IMR-90 (cell line): ENCODE results near the gene GTF3C6. TPM values are rescaled to one million over a fixed set of nuclear protein-coding genes. Genes with fewer than 3 reads are reported as not detected.

Source experiments
- ATAC-seq: fragments of 200-7000 bp; cut with Tn5 transposase; 2 replicates; pipeline ENCODE4 v1.9.1; 2020; ENCODE audit warnings: low read depth, mild to moderate bottlenecking, moderate library complexity
- BruUV-seq: library from RNA; stranded (reverse); fragments of 400-500 nt; replicated peaks from 2 replicates; lab custom pipeline; 2021; lab: Mats Ljungman, UMichigan
- CTCF ChIA-PET: fragments of 300-600 bp; formaldehyde crosslinking; extraction: SDS; loops from one replicate; lab custom pipeline; 2021; ENCODE audit warnings: antibody characterized with exemption; lab: Yijun Ruan, JAX
- POLR2A ChIA-PET: fragments of 300-600 bp; sonication (Branson Sonifier 250); formaldehyde crosslinking; loops from one replicate; lab custom pipeline; 2022; ENCODE audit warnings: antibody characterized with exemption; ENCODE audit not compliant: unreplicated experiment; lab: Charles Lee
- DNase-seq: peaks from one replicate; pipeline ENCODE4 v3.0.0; 2013
- H2AFZ ChIP-seq: replicated peaks from 2 replicates; pipeline ENCODE3; 2013; ENCODE audit warnings: low read length, mild to moderate bottlenecking; ENCODE audit not compliant: poor library complexity
- H2AK5ac ChIP-seq: 2 replicates; pipeline ENCODE4 v1.6.1; 2013; ENCODE audit warnings: low read depth, low read length, inconsistent platforms
- H2AK9ac ChIP-seq: replicated peaks from 2 replicates; pipeline ENCODE3; 2013; ENCODE audit warnings: mild to moderate bottlenecking, low read depth, low read length, moderate library complexity; ENCODE audit not compliant: poor library complexity
- H2BK120ac ChIP-seq: 2 replicates; pipeline ENCODE4 v1.6.1; 2013; ENCODE audit warnings: low read depth, low read length, inconsistent platforms
- H2BK15ac ChIP-seq: 3 replicates; pipeline ENCODE4 v1.6.1; 2013; ENCODE audit warnings: low read depth, low read length, inconsistent platforms
- H2BK20ac ChIP-seq: 2 replicates; pipeline ENCODE4 v1.6.1; 2013; ENCODE audit warnings: low read depth, mild to moderate bottlenecking, inconsistent platforms, low read length, moderate library complexity
- H2BK5ac ChIP-seq: 2 replicates; pipeline ENCODE4 v1.6.1; 2013; ENCODE audit warnings: mild to moderate bottlenecking, low read depth, low read length, inconsistent platforms; ENCODE audit not compliant: poor library complexity, severe bottlenecking
- H3K14ac ChIP-seq: replicated peaks from 2 replicates; pipeline ENCODE4 v1.6.1; 2013; ENCODE audit warnings: low read depth, low read length, inconsistent platforms
- H3K18ac ChIP-seq: 2 replicates; pipeline ENCODE4 v1.6.1; 2013; ENCODE audit warnings: low read depth, low read length, control low read depth
- H3K23ac ChIP-seq: 2 replicates; pipeline ENCODE4 v1.6.1; 2013; ENCODE audit warnings: low read depth, low read length, inconsistent platforms
- H3K27ac ChIP-seq: 2 replicates; pipeline ENCODE4 v1.5.1; 2013; ENCODE audit warnings: mild to moderate bottlenecking, control low read depth, low read length; ENCODE audit not compliant: insufficient read depth
- H3K27me3 ChIP-seq: 2 replicates; pipeline ENCODE4 v1.6.1; 2013; ENCODE audit warnings: low read length; ENCODE audit not compliant: control insufficient read depth, insufficient read depth
- H3K36me3 ChIP-seq: 2 replicates; pipeline ENCODE4 v1.6.1; 2013; ENCODE audit warnings: low read length, mixed read lengths; ENCODE audit not compliant: control insufficient read depth, insufficient read depth
- H3K4ac ChIP-seq: 2 replicates; pipeline ENCODE4 v1.6.1; 2013; ENCODE audit warnings: low read depth, low read length, inconsistent platforms
- H3K4me1 ChIP-seq: 2 replicates; pipeline ENCODE4 v1.6.1; 2013; ENCODE audit warnings: low read length, mixed read lengths; ENCODE audit not compliant: control insufficient read depth, insufficient read depth
- H3K4me2 ChIP-seq: 2 replicates; pipeline ENCODE4 v1.6.1; 2013; ENCODE audit warnings: low read depth, mild to moderate bottlenecking, control low read depth, low read length, moderate library complexity
- H3K4me3 ChIP-seq: 2 replicates; pipeline ENCODE4 v1.5.1; 2013; ENCODE audit warnings: low read depth, mild to moderate bottlenecking, control low read depth, low read length, moderate library complexity; ENCODE audit not compliant: insufficient read depth
- H3K56ac ChIP-seq: 2 replicates; pipeline ENCODE4 v1.6.1; 2013; ENCODE audit warnings: low read length, inconsistent platforms; ENCODE audit not compliant: insufficient read depth; ENCODE audit errors: extremely low read depth
- H3K79me1 ChIP-seq, 2 experiments: 2 replicates each; pipeline ENCODE4 v1.6.1; 2013; ENCODE audit warnings: low read length in 2 of 2, inconsistent platforms in 1 of 2, low read depth in 1 of 2
- H3K9ac ChIP-seq: 2 replicates; pipeline ENCODE4 v1.6.1; 2013; ENCODE audit warnings: low read depth, low read length, control low read depth
- H3K9me1 ChIP-seq: 2 replicates; pipeline ENCODE4 v1.6.1; 2013; ENCODE audit warnings: low read length, inconsistent platforms; ENCODE audit not compliant: insufficient read depth
- H3K9me3 ChIP-seq: 2 replicates; pipeline ENCODE4 v1.6.1; 2013; ENCODE audit warnings: low read length; ENCODE audit not compliant: control insufficient read depth, insufficient read depth
- H4K20me1 ChIP-seq: 2 replicates; pipeline ENCODE4 v1.6.1; 2013; ENCODE audit warnings: low read length, inconsistent platforms; ENCODE audit not compliant: insufficient read depth
- H4K5ac ChIP-seq: 2 replicates; pipeline ENCODE4 v1.6.1; 2013; ENCODE audit warnings: mild to moderate bottlenecking, low read depth, low read length, control low read depth
- H4K8ac ChIP-seq, 2 experiments: 2 replicates each; pipeline ENCODE4 v1.6.1; 2013; ENCODE audit warnings: low read depth in 2 of 2, low read length in 2 of 2, control low read depth in 1 of 2, inconsistent platforms in 1 of 2
- H4K91ac ChIP-seq: 2 replicates; pipeline ENCODE4 v1.6.1; 2013; ENCODE audit warnings: low read depth, low read length, inconsistent platforms; ENCODE audit not compliant: insufficient read depth
- BHLHE40 ChIP-seq: fragments of 150-350 bp; IDR thresholded peaks from 2 replicates; pipeline ENCODE4 v1.6.1; 2016; ENCODE audit warnings: mild to moderate bottlenecking, low read depth, low read length
- CEBPB ChIP-seq: IDR thresholded peaks from 2 replicates; pipeline ENCODE4 v1.6.1; 2012; ENCODE audit warnings: low read depth, low read length, improper control_type of control experiment
- CHD1 ChIP-seq: IDR thresholded peaks from 2 replicates; pipeline ENCODE4 v1.6.1; 2012; ENCODE audit warnings: low read depth, low read length, improper control_type of control experiment
- ELK1 ChIP-seq: fragments of 150-350 bp; IDR thresholded peaks from 2 replicates; pipeline ENCODE4 v1.6.1; 2016; ENCODE audit warnings: low read depth, mild to moderate bottlenecking, low read length, moderate library complexity, borderline replicate concordance
- FOS ChIP-seq: fragments of 150-350 bp; IDR thresholded peaks from 2 replicates; pipeline ENCODE4 v1.6.1; 2016; ENCODE audit warnings: low read depth, low read length
- MAZ ChIP-seq: IDR thresholded peaks from 2 replicates; pipeline ENCODE4 v1.6.1; 2012; ENCODE audit warnings: low read depth, mild to moderate bottlenecking, low read length, improper control_type of control experiment, moderate library complexity, borderline replicate concordance
- MXI1 ChIP-seq: IDR thresholded peaks from 2 replicates; pipeline ENCODE4 v1.6.1; 2012; ENCODE audit warnings: low read depth, mild to moderate bottlenecking, low read length, moderate library complexity, borderline replicate concordance
- NFE2L2 ChIP-seq: fragments of 150-350 bp; IDR thresholded peaks from 2 replicates; pipeline ENCODE4 v1.6.1; 2016; ENCODE audit warnings: low read depth, mild to moderate bottlenecking, low read length
- POLR2A ChIP-seq: IDR thresholded peaks from 2 replicates; pipeline ENCODE4 v1.6.1; 2012; ENCODE audit warnings: mild to moderate bottlenecking, low read depth, low read length
- RAD21 ChIP-seq: IDR thresholded peaks from 2 replicates; pipeline ENCODE4 v1.6.1; 2012; ENCODE audit warnings: low read length, improper control_type of control experiment
- RCOR1 ChIP-seq: IDR thresholded peaks from 2 replicates; pipeline ENCODE4 v1.6.1; 2012; ENCODE audit warnings: mild to moderate bottlenecking, low read length, improper control_type of control experiment; ENCODE audit not compliant: insufficient replicate concordance
- RFX5 ChIP-seq: IDR thresholded peaks from 2 replicates; pipeline ENCODE4 v1.8.0; 2012; ENCODE audit warnings: low read depth, mild to moderate bottlenecking, low read length, moderate library complexity
- SMC3 ChIP-seq: fragments of 150-350 bp; IDR thresholded peaks from 2 replicates; pipeline ENCODE4 v1.6.1; 2016; ENCODE audit warnings: low read depth, mild to moderate bottlenecking, antibody characterized with exemption, low read length, moderate library complexity
- USF2 ChIP-seq: fragments of 150-350 bp; IDR thresholded peaks from 2 replicates; pipeline ENCODE4 v1.6.1; 2017; ENCODE audit warnings: mild to moderate bottlenecking, antibody characterized with exemption, low read length, low read depth
- WGBS, 2 experiments: methylation state at CpG; one replicate each; pipeline versions ENCODE4 v1.1.5 to v1.1.7; 2013; ENCODE audit warnings: missing lambda C conversion rate in 2 of 2; ENCODE audit not compliant: insufficient read length in 1 of 2; ENCODE audit errors: extremely low coverage in 2 of 2; 5-methylcytosine and 5-hydroxymethylcytosine counted together
- dilution Hi-C: fragments of 300-500 bp; cut with HindIII; formaldehyde crosslinking; loops from one replicate; pipeline ENCODE4 v1.14.3; 2018; ENCODE audit warnings: low sequenced_read_pairs; ENCODE audit not compliant: unreplicated experiment
- in situ Hi-C: fragments of 300-500 bp; cut with MboI; formaldehyde crosslinking; loops from 3 replicates; pipeline ENCODE4 v1.14.3; 2019; ENCODE audit warnings: low sequenced_read_pairs, inconsistent platforms, mixed read lengths
- intact Hi-C: fragments of 100-400 bp; cut with micrococcal nuclease; formaldehyde crosslinking; loops from 2 replicates; pipeline ENCODE4 v1.10.0; 2022
- polyA plus RNA-seq, 3 experiments: library from polyadenylated mRNA; depleted of rRNA; stranded (reverse); fragments of >200 nt; gene quantifications; 2 replicates each; pipeline ENCODE4 v1.2.3, GENCODE V29; 2012; ENCODE audit warnings: low replicate concordance in 1 of 3
- total RNA-seq: library from RNA; depleted of rRNA; stranded (reverse); fragments of >200 nt; gene quantifications from 2 replicates; pipeline ENCODE4 v1.2.3, GENCODE V29; 2012

GTF3C6 gene
- total and polyA plus RNA-seq, 2 of the 4 experiments (the other 2 are of a cell fraction) = 10.4 to 40.5 TPM

- Histone ChIP-seq H2BK120ac (no peak overlapping the region), H4K8ac (no peak overlapping the region), H3K18ac (no peak overlapping the region), H2BK5ac (no peak overlapping the region), H2BK15ac (no peak overlapping the region), H3K4me2 (no peak overlapping the region), H3K4ac (no peak overlapping the region), H3K23ac (no peak overlapping the region), H3K56ac (no peak overlapping the region), H3K27ac (no peak overlapping the region), H3K27me3 (no peaks in the 10 kb centered on the region), H4K91ac (no peak overlapping the region), H3K4me1 (no peaks in the 10 kb centered on the region), H4K20me1 (no peaks in the 10 kb centered on the region), H3K36me3 (no peaks in the 10 kb centered on the region), H3K14ac (no peak overlapping the region), H2BK20ac (no peak overlapping the region), H3K79me1 (no peaks in the 10 kb centered on the region), H2AFZ (no peak overlapping the region), H4K5ac (no peak overlapping the region), H3K9ac (no peak overlapping the region), H3K4me3 (no peak overlapping the region), H2AK9ac (no peak overlapping the region), H3K9me1 (no peaks in the 10 kb centered on the region), H3K9me3 (no peaks in the 10 kb centered on the region), H2AK5ac (no peak overlapping the region)
- TF ChIP-seq CHD1 (no peak), RFX5 (no peak), ELK1 (no peak), RAD21 (no peak), CEBPB (no peak), FOS (no peak), MXI1 (no peak), SMC3 (no peak), BHLHE40 (no peak), USF2 (no peak), RCOR1 (no peak), MAZ (no peak), NFE2L2 (no peak), POLR2A (no peak)
- no peak for ATAC-seq
- no peak for DNase-seq
- no CpG with 5 or more reads among the region's 6 CpGs for WGBS, 2 experiments
- dilution Hi-C loops = no loop called here
- CTCF ChIA-PET = no interaction called here
- POLR2A ChIA-PET = no interaction called here
- intact Hi-C loops = no loop called here
- BruUV-seq = no TSS peak
- in situ Hi-C loops = no loop called here
Observed at GRCh38 chr6:110935171-110935570, 23.3 kb upstream of the GTF3C6 start.
